IMR-90 (cell line): ENCODE data around the gene RAB25. TPM values are rescaled to one million over a fixed set of nuclear protein-coding genes. Genes with fewer than 3 reads are reported as not detected.

Source experiments
- ATAC-seq: fragments of 200-7000 bp; cut with Tn5 transposase; 2 replicates; pipeline ENCODE4 v1.9.1; 2020; ENCODE audit warnings: low read depth, mild to moderate bottlenecking, moderate library complexity
- BruUV-seq: library from RNA; stranded (reverse); fragments of 400-500 nt; replicated peaks from 2 replicates; lab custom pipeline; 2021; lab: Mats Ljungman, UMichigan
- CTCF ChIA-PET: fragments of 300-600 bp; formaldehyde crosslinking; extraction: SDS; loops from one replicate; lab custom pipeline; 2021; ENCODE audit warnings: antibody characterized with exemption; lab: Yijun Ruan, JAX
- POLR2A ChIA-PET: fragments of 300-600 bp; sonication (Branson Sonifier 250); formaldehyde crosslinking; loops from one replicate; lab custom pipeline; 2022; ENCODE audit warnings: antibody characterized with exemption; ENCODE audit not compliant: unreplicated experiment; lab: Charles Lee
- DNase-seq: peaks from one replicate; pipeline ENCODE4 v3.0.0; 2013
- H2AFZ ChIP-seq: replicated peaks from 2 replicates; pipeline ENCODE3; 2013; ENCODE audit warnings: low read length, mild to moderate bottlenecking; ENCODE audit not compliant: poor library complexity
- H2AK5ac ChIP-seq: 2 replicates; pipeline ENCODE4 v1.6.1; 2013; ENCODE audit warnings: low read depth, low read length, inconsistent platforms
- H2AK9ac ChIP-seq: replicated peaks from 2 replicates; pipeline ENCODE3; 2013; ENCODE audit warnings: mild to moderate bottlenecking, low read depth, low read length, moderate library complexity; ENCODE audit not compliant: poor library complexity
- H2BK120ac ChIP-seq: 2 replicates; pipeline ENCODE4 v1.6.1; 2013; ENCODE audit warnings: low read depth, low read length, inconsistent platforms
- H2BK15ac ChIP-seq: 3 replicates; pipeline ENCODE4 v1.6.1; 2013; ENCODE audit warnings: low read depth, low read length, inconsistent platforms
- H2BK20ac ChIP-seq: 2 replicates; pipeline ENCODE4 v1.6.1; 2013; ENCODE audit warnings: low read depth, mild to moderate bottlenecking, inconsistent platforms, low read length, moderate library complexity
- H2BK5ac ChIP-seq: 2 replicates; pipeline ENCODE4 v1.6.1; 2013; ENCODE audit warnings: mild to moderate bottlenecking, low read depth, low read length, inconsistent platforms; ENCODE audit not compliant: poor library complexity, severe bottlenecking
- H3K14ac ChIP-seq: replicated peaks from 2 replicates; pipeline ENCODE4 v1.6.1; 2013; ENCODE audit warnings: low read depth, low read length, inconsistent platforms
- H3K18ac ChIP-seq: 2 replicates; pipeline ENCODE4 v1.6.1; 2013; ENCODE audit warnings: low read depth, low read length, control low read depth
- H3K23ac ChIP-seq: 2 replicates; pipeline ENCODE4 v1.6.1; 2013; ENCODE audit warnings: low read depth, low read length, inconsistent platforms
- H3K27ac ChIP-seq: 2 replicates; pipeline ENCODE4 v1.5.1; 2013; ENCODE audit warnings: mild to moderate bottlenecking, control low read depth, low read length; ENCODE audit not compliant: insufficient read depth
- H3K27me3 ChIP-seq: 2 replicates; pipeline ENCODE4 v1.6.1; 2013; ENCODE audit warnings: low read length; ENCODE audit not compliant: control insufficient read depth, insufficient read depth
- H3K36me3 ChIP-seq: 2 replicates; pipeline ENCODE4 v1.6.1; 2013; ENCODE audit warnings: low read length, mixed read lengths; ENCODE audit not compliant: control insufficient read depth, insufficient read depth
- H3K4ac ChIP-seq: 2 replicates; pipeline ENCODE4 v1.6.1; 2013; ENCODE audit warnings: low read depth, low read length, inconsistent platforms
- H3K4me1 ChIP-seq: 2 replicates; pipeline ENCODE4 v1.6.1; 2013; ENCODE audit warnings: low read length, mixed read lengths; ENCODE audit not compliant: control insufficient read depth, insufficient read depth
- H3K4me2 ChIP-seq: 2 replicates; pipeline ENCODE4 v1.6.1; 2013; ENCODE audit warnings: low read depth, mild to moderate bottlenecking, control low read depth, low read length, moderate library complexity
- H3K4me3 ChIP-seq: 2 replicates; pipeline ENCODE4 v1.5.1; 2013; ENCODE audit warnings: low read depth, mild to moderate bottlenecking, control low read depth, low read length, moderate library complexity; ENCODE audit not compliant: insufficient read depth
- H3K56ac ChIP-seq: 2 replicates; pipeline ENCODE4 v1.6.1; 2013; ENCODE audit warnings: low read length, inconsistent platforms; ENCODE audit not compliant: insufficient read depth; ENCODE audit errors: extremely low read depth
- H3K79me1 ChIP-seq, 2 experiments: 2 replicates each; pipeline ENCODE4 v1.6.1; 2013; ENCODE audit warnings: low read length in 2 of 2, inconsistent platforms in 1 of 2, low read depth in 1 of 2
- H3K9ac ChIP-seq: 2 replicates; pipeline ENCODE4 v1.6.1; 2013; ENCODE audit warnings: low read depth, low read length, control low read depth
- H3K9me1 ChIP-seq: 2 replicates; pipeline ENCODE4 v1.6.1; 2013; ENCODE audit warnings: low read length, inconsistent platforms; ENCODE audit not compliant: insufficient read depth
- H3K9me3 ChIP-seq: 2 replicates; pipeline ENCODE4 v1.6.1; 2013; ENCODE audit warnings: low read length; ENCODE audit not compliant: control insufficient read depth, insufficient read depth
- H4K20me1 ChIP-seq: 2 replicates; pipeline ENCODE4 v1.6.1; 2013; ENCODE audit warnings: low read length, inconsistent platforms; ENCODE audit not compliant: insufficient read depth
- H4K5ac ChIP-seq: 2 replicates; pipeline ENCODE4 v1.6.1; 2013; ENCODE audit warnings: mild to moderate bottlenecking, low read depth, low read length, control low read depth
- H4K8ac ChIP-seq, 2 experiments: 2 replicates each; pipeline ENCODE4 v1.6.1; 2013; ENCODE audit warnings: low read depth in 2 of 2, low read length in 2 of 2, control low read depth in 1 of 2, inconsistent platforms in 1 of 2
- H4K91ac ChIP-seq: 2 replicates; pipeline ENCODE4 v1.6.1; 2013; ENCODE audit warnings: low read depth, low read length, inconsistent platforms; ENCODE audit not compliant: insufficient read depth
- CEBPB ChIP-seq: IDR thresholded peaks from 2 replicates; pipeline ENCODE4 v1.6.1; 2012; ENCODE audit warnings: low read depth, low read length, improper control_type of control experiment
- CHD1 ChIP-seq: IDR thresholded peaks from 2 replicates; pipeline ENCODE4 v1.6.1; 2012; ENCODE audit warnings: low read depth, low read length, improper control_type of control experiment
- CTCF ChIP-seq: conservative IDR thresholded peaks from 2 replicates; pipeline ENCODE4 v1.5.1; 2012; ENCODE audit warnings: mild to moderate bottlenecking, low read depth, low read length, improper control_type of control experiment
- ELK1 ChIP-seq: fragments of 150-350 bp; IDR thresholded peaks from 2 replicates; pipeline ENCODE4 v1.6.1; 2016; ENCODE audit warnings: low read depth, mild to moderate bottlenecking, low read length, moderate library complexity, borderline replicate concordance
- FOS ChIP-seq: fragments of 150-350 bp; IDR thresholded peaks from 2 replicates; pipeline ENCODE4 v1.6.1; 2016; ENCODE audit warnings: low read depth, low read length
- MAFK ChIP-seq: IDR thresholded peaks from 2 replicates; pipeline ENCODE4 v1.6.1; 2012; ENCODE audit warnings: low read depth, low read length, improper control_type of control experiment
- MAZ ChIP-seq: IDR thresholded peaks from 2 replicates; pipeline ENCODE4 v1.6.1; 2012; ENCODE audit warnings: low read depth, mild to moderate bottlenecking, low read length, improper control_type of control experiment, moderate library complexity, borderline replicate concordance
- MXI1 ChIP-seq: IDR thresholded peaks from 2 replicates; pipeline ENCODE4 v1.6.1; 2012; ENCODE audit warnings: low read depth, mild to moderate bottlenecking, low read length, moderate library complexity, borderline replicate concordance
- POLR2A ChIP-seq: IDR thresholded peaks from 2 replicates; pipeline ENCODE4 v1.6.1; 2012; ENCODE audit warnings: mild to moderate bottlenecking, low read depth, low read length
- RCOR1 ChIP-seq: IDR thresholded peaks from 2 replicates; pipeline ENCODE4 v1.6.1; 2012; ENCODE audit warnings: mild to moderate bottlenecking, low read length, improper control_type of control experiment; ENCODE audit not compliant: insufficient replicate concordance
- RFX5 ChIP-seq: IDR thresholded peaks from 2 replicates; pipeline ENCODE4 v1.8.0; 2012; ENCODE audit warnings: low read depth, mild to moderate bottlenecking, low read length, moderate library complexity
- SMC3 ChIP-seq: fragments of 150-350 bp; IDR thresholded peaks from 2 replicates; pipeline ENCODE4 v1.6.1; 2016; ENCODE audit warnings: low read depth, mild to moderate bottlenecking, antibody characterized with exemption, low read length, moderate library complexity
- WGBS, 2 experiments: methylation state at CpG; one replicate each; pipeline versions ENCODE4 v1.1.5 to v1.1.7; 2013; ENCODE audit warnings: missing lambda C conversion rate in 2 of 2; ENCODE audit not compliant: insufficient read length in 1 of 2; ENCODE audit errors: extremely low coverage in 2 of 2; 5-methylcytosine and 5-hydroxymethylcytosine counted together
- dilution Hi-C: fragments of 300-500 bp; cut with HindIII; formaldehyde crosslinking; loops from one replicate; pipeline ENCODE4 v1.14.3; 2018; ENCODE audit warnings: low sequenced_read_pairs; ENCODE audit not compliant: unreplicated experiment
- in situ Hi-C: fragments of 300-500 bp; cut with MboI; formaldehyde crosslinking; loops from 3 replicates; pipeline ENCODE4 v1.14.3; 2019; ENCODE audit warnings: low sequenced_read_pairs, inconsistent platforms, mixed read lengths
- intact Hi-C: fragments of 100-400 bp; cut with micrococcal nuclease; formaldehyde crosslinking; loops from 2 replicates; pipeline ENCODE4 v1.10.0; 2022
- polyA plus RNA-seq, 3 experiments: library from polyadenylated mRNA; depleted of rRNA; stranded (reverse); fragments of >200 nt; gene quantifications; 2 replicates each; pipeline ENCODE4 v1.2.3, GENCODE V29; 2012; ENCODE audit warnings: low replicate concordance in 1 of 3
- total RNA-seq: library from RNA; depleted of rRNA; stranded (reverse); fragments of >200 nt; gene quantifications from 2 replicates; pipeline ENCODE4 v1.2.3, GENCODE V29; 2012
- TF ChIP-seq, protein P1 (sequence below): fragments of 150-350 bp; IDR thresholded peaks from 2 replicates; pipeline ENCODE4 v1.6.1; 2017; ENCODE audit warnings: mild to moderate bottlenecking, antibody characterized with exemption, low read length, low read depth

The RAB25 gene
- total and polyA plus RNA-seq, 2 of the 4 experiments (the other 2 are of a cell fraction), result not detected

DNA sequence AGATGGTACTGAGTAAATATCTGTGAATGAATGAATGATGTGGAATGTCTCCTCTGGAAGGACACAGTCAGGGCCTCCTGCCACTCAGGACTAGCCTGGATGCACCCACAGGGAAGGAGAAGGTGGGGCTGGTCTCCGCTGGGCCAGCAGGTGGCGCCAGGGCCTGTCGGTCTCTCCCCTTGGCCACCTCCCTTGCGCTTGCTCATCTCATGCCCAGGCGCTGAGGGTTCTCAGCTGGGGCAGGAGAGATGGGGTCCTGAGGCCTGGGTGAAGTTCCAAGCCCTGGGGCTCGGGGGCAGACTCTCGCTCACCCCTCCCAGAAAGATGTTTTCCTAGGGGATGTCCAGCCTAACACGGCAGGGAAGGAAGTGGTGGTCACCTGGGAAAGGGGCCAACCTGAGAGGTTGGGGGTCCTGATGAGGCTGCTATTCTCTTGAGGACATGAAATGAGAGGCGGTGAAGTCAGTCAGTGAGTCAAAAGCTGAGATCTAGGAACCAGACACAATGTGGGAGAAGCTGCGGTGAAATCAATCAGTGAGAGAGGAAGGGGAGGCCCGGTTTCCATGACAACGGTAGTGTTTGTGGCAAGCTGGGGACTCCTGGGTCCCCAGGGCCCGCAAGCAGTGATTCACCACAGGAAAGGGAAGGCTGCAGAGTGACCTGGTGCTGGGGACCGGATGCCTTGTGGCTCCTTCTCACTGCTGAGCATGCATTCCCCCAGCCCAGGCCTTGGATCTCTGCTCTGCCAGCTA lies 35.9 kb downstream of the RAB25 start:
- Histone ChIP-seq H3K4me3 (no peak overlapping the region), H3K4me1 (peaks cover 9% of the 10 kb centered on the region), H2BK20ac (peak overlapping the region; percentile 92), H4K8ac (peak overlapping the region; percentile 93), H3K56ac (peak overlapping the region; percentile 77), H4K20me1 (no peaks in the 10 kb centered on the region), H3K4me2 (no peak overlapping the region), H3K14ac (peak overlapping the region; percentile 83), H3K79me1 (peaks cover 11 to 55% of the 10 kb centered on the region in 2 experiments), H3K36me3 (peaks cover 6% of the 10 kb centered on the region; the same call in 1 of the 2 replicates), H2AFZ (peak overlapping the region; percentile 88), H3K9me3 (no peaks in the 10 kb centered on the region), H3K27me3 (no peaks in the 10 kb centered on the region), H3K9ac (peak overlapping the region; percentile 21), H2AK5ac (peak overlapping the region; percentile 97), H3K18ac (peak overlapping the region; percentile 36), H2BK15ac (peak overlapping the region; percentile 92), H3K4ac (peak overlapping the region; percentile 97), H2BK5ac (peak overlapping the region; percentile 76), H2AK9ac (peak overlapping the region; percentile 98), H3K27ac (peak overlapping the region; percentile 73), H2BK120ac (peak overlapping the region; percentile 90), H4K91ac (peak overlapping the region; percentile 98), H3K9me1 (peaks cover 15% of the 10 kb centered on the region), H4K5ac (peak overlapping the region; percentile 81), H3K23ac (peak overlapping the region; percentile 44; the same call in 1 of the 2 replicates)
- POLR2A ChIA-PET, result no interaction called here
- in situ Hi-C loops (loop anchor here (5.0 kb wide), 2 partner anchors 35 to 220 kb away; no protein-coding TSS in a partner anchor), intact Hi-C loops (loop anchor here (1.0 to 10.0 kb wide), 4 partner anchors 33 to 218 kb away; no protein-coding TSS in a partner anchor), dilution Hi-C loops (no loop called here)
- DNase-seq, result peak; percentile 78
- peak; percentile 99 for ATAC-seq
- CTCF ChIA-PET, result interaction anchor here (0.7 to 5.6 kb wide), 12 partner anchors 16 to 130 kb away, joined by 3 to 64 read pairs (median 4); partner anchors contain the start of genes LMNA and PMF1
- BruUV-seq, result no TSS peak
- WGBS, 2 experiments, result 52% methylated on average over 3 of the region's 14 CpGs; no CpG with 5 or more reads in 1 of the 2 experiments
- TF ChIP-seq CEBPB (no peak), MAZ (peak; percentile 81; the same call in 1 of the 2 replicates), RFX5 (no peak), FOS (0 out of 2 replicates have a peak, but pooled peaks have one; percentile 2), MXI1 (0 out of 2 replicates have a peak, but pooled peaks have one; percentile 23), SMC3 (peak; percentile 99), ELK1 (no peak), CTCF (peak; percentile 98), POLR2A (peak; percentile 43; the same call in 1 of the 2 replicates), MAFK (no peak), CHD1 (0 out of 2 replicates have a peak, but pooled peaks have one; percentile 63), RCOR1 (no peak)
- TF ChIP-seq, protein P1, sequence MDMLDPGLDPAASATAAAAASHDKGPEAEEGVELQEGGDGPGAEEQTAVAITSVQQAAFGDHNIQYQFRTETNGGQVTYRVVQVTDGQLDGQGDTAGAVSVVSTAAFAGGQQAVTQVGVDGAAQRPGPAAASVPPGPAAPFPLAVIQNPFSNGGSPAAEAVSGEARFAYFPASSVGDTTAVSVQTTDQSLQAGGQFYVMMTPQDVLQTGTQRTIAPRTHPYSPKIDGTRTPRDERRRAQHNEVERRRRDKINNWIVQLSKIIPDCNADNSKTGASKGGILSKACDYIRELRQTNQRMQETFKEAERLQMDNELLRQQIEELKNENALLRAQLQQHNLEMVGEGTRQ, result no peak
